Mesenchymal stem cell (in vitro differentiated cells and primary cell): Measurements from ENCODE around the gene CCDC87.

Experiments
- DNase-seq: peaks from one replicate; pipeline ENCODE4 v3.0.0-alpha.2; 2013
- H2AFZ ChIP-seq: one replicate; pipeline ENCODE4 v1.6.1; 2013; ENCODE audit warnings: low read depth, mild to moderate bottlenecking, control low read depth, inconsistent platforms, low read length, moderate library complexity
- H2AK5ac ChIP-seq: 2 replicates; pipeline ENCODE4 v1.6.1; 2013; ENCODE audit warnings: low read length, moderate library complexity, mild to moderate bottlenecking, inconsistent platforms; ENCODE audit not compliant: severe bottlenecking
- H2BK120ac ChIP-seq: one replicate; pipeline ENCODE4 v1.6.1; 2013; ENCODE audit warnings: low read depth, mild to moderate bottlenecking, inconsistent platforms, low read length, moderate library complexity
- H2BK12ac ChIP-seq, 2 experiments: one replicate each; pipeline ENCODE4 v1.6.1; 2013; ENCODE audit warnings: inconsistent platforms in 2 of 2, low read length in 2 of 2, mild to moderate bottlenecking in 2 of 2, moderate library complexity in 2 of 2, control low read depth in 1 of 2
- H2BK15ac ChIP-seq: one replicate; pipeline ENCODE4 v1.6.1; 2013; ENCODE audit warnings: mild to moderate bottlenecking, low read depth, inconsistent platforms; ENCODE audit not compliant: poor library complexity, severe bottlenecking
- H2BK5ac ChIP-seq: 2 replicates; pipeline ENCODE4 v1.6.1; 2013; ENCODE audit warnings: low read depth, mild to moderate bottlenecking, low read length, control low read depth, inconsistent platforms; ENCODE audit not compliant: poor library complexity, severe bottlenecking
- H3K14ac ChIP-seq, 2 experiments: one replicate each; pipeline ENCODE4 v1.6.1; 2013; ENCODE audit warnings: inconsistent platforms in 2 of 2, low read length in 2 of 2, control low read depth in 1 of 2, mild to moderate bottlenecking in 1 of 2, moderate library complexity in 1 of 2
- H3K18ac ChIP-seq, 2 experiments: one replicate each; pipeline ENCODE4 v1.6.1; 2013; ENCODE audit warnings: inconsistent platforms in 2 of 2, low read length in 2 of 2, control low read depth in 1 of 2, low read depth in 1 of 2, mild to moderate bottlenecking in 1 of 2
- H3K23ac ChIP-seq, 2 experiments: one replicate each; pipeline ENCODE4 v1.6.1; 2013; ENCODE audit warnings: inconsistent platforms in 2 of 2, low read length in 2 of 2, mild to moderate bottlenecking in 2 of 2, moderate library complexity in 2 of 2, control low read depth in 1 of 2
- H3K27ac ChIP-seq: 2 replicates; pipeline ENCODE4 v1.5.1; 2013; ENCODE audit warnings: mild to moderate bottlenecking, moderate library complexity, low read length, control low read depth, inconsistent platforms; ENCODE audit not compliant: poor library complexity, severe bottlenecking
- H3K27me3 ChIP-seq, 2 experiments: 2 replicates each; pipeline versions ENCODE4 v1.6.1 to v1.7.0; 2013; ENCODE audit warnings: low read length in 2 of 2, mild to moderate bottlenecking in 2 of 2, moderate library complexity in 2 of 2, control low read depth in 1 of 2, inconsistent platforms in 1 of 2; ENCODE audit not compliant: control insufficient read depth in 1 of 2, insufficient read depth in 1 of 2
- H3K36me3 ChIP-seq, 2 experiments: 2 replicates each; pipeline versions ENCODE4 v1.6.1 to v1.7.0; 2013; ENCODE audit warnings: low read length in 2 of 2, control low read depth in 1 of 2, inconsistent platforms in 1 of 2, low read depth in 1 of 2, mild to moderate bottlenecking in 1 of 2; ENCODE audit not compliant: insufficient read depth in 2 of 2, control insufficient read depth in 1 of 2
- H3K4ac ChIP-seq, 2 experiments: one replicate each; pipeline ENCODE4 v1.6.1; 2013; ENCODE audit warnings: inconsistent platforms in 2 of 2, low read length in 2 of 2, mild to moderate bottlenecking in 2 of 2, moderate library complexity in 2 of 2, control low read depth in 1 of 2, low read depth in 1 of 2
- H3K4me1 ChIP-seq: 2 replicates; pipeline ENCODE4 v1.6.1; 2013; ENCODE audit warnings: low read depth, low read length, control low read depth; ENCODE audit not compliant: control insufficient read depth, insufficient read depth
- H3K4me2 ChIP-seq: 2 replicates; pipeline ENCODE4 v1.6.1; 2013; ENCODE audit warnings: low read length, mild to moderate bottlenecking, inconsistent platforms; ENCODE audit not compliant: poor library complexity, severe bottlenecking
- H3K4me3 ChIP-seq, 2 experiments: 2 replicates each; pipeline versions ENCODE4 v1.5.1 to v1.7.0; 2013; ENCODE audit warnings: low read length in 2 of 2, mild to moderate bottlenecking in 2 of 2, control low read depth in 1 of 2, low read depth in 1 of 2; ENCODE audit not compliant: insufficient read depth in 1 of 2
- H3K79me1 ChIP-seq: replicated peaks from 2 replicates; pipeline ENCODE4 v1.6.1; 2013; ENCODE audit warnings: mild to moderate bottlenecking, control low read depth, low read length, inconsistent platforms; ENCODE audit not compliant: poor library complexity, severe bottlenecking
- H3K9ac ChIP-seq: 2 replicates; pipeline ENCODE4 v1.7.0; 2013; ENCODE audit warnings: mild to moderate bottlenecking, low read length, moderate library complexity
- H3K9me3 ChIP-seq: 2 replicates; pipeline ENCODE4 v1.7.0; 2013; ENCODE audit warnings: mild to moderate bottlenecking, low read length; ENCODE audit not compliant: control insufficient read depth
- H4K8ac ChIP-seq: one replicate; pipeline ENCODE4 v1.6.1; 2013; ENCODE audit warnings: inconsistent platforms, mild to moderate bottlenecking, low read length, moderate library complexity
- H4K91ac ChIP-seq: one replicate; pipeline ENCODE4 v1.6.1; 2013; ENCODE audit warnings: mild to moderate bottlenecking, low read length, inconsistent platforms
- WGBS: methylation state at CpG from one replicate; pipeline ENCODE4 v1.1.7; 2013; ENCODE audit warnings: mixed read lengths; 5-methylcytosine and 5-hydroxymethylcytosine counted together

The CCDC87 gene

DNA sequence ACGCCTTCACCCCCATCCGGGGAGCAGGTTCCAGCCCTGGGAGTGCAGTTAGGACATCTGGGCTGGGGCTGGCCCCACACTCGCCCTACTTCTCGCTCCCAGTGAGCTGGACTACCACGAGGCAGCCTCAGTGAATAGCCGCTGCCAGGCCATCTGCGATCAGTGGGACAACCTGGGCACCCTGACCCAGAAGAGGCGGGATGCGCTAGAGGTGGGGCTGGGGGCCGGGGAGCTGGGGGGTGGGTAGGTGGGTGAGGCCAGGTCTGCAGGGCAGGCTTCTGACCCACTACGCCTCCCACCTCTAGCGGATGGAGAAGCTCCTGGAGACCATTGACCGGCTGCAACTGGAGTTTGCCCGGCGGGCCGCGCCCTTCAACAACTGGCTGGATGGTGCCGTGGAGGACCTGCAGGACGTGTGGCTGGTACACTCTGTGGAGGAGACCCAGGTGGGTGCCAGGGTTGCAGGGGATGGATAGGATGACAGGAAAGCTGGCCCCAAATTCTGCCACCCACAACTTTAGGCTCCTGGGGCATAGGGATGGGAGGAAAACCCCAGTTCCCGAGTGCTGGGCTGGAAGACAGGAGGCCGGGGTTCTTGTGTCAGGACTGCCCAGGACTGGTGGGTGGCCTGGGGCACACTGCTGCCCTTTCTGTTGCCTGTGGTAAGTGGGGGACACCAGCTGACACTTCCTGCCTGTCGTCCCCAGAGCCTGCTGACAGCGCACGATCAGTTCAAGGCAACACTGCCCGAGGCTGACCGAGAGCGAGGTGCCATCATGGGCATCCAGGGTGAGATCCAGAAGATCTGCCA is 32.8 kb downstream of the CCDC87 start:
- no peak overlapping the region for H2BK120ac ChIP-seq
- H2AFZ ChIP-seq, result no peak overlapping the region
- H3K36me3 ChIP-seq, result peaks cover 0 to 4% of the 10 kb centered on the region in 2 experiments
- no peak overlapping the region for H2BK5ac ChIP-seq
- no peak overlapping the region for H2BK15ac ChIP-seq
- no peak overlapping the region for H2AK5ac ChIP-seq
- no peak for DNase-seq
- no peak overlapping the region for H3K18ac ChIP-seq
- H4K91ac ChIP-seq, result no peak overlapping the region
- H3K27ac ChIP-seq, result no peak overlapping the region
- no peak overlapping the region for H3K4me2 ChIP-seq
- H4K8ac ChIP-seq, result no peak overlapping the region
- no peaks in the 10 kb centered on the region for H3K79me1 ChIP-seq
- H3K4ac ChIP-seq, result no peak overlapping the region
- H2BK12ac ChIP-seq, result no peak overlapping the region
- peaks cover 17 to 38% of the 10 kb centered on the region in 2 experiments for H3K27me3 ChIP-seq
- H3K9me3 ChIP-seq, result no peaks in the 10 kb centered on the region
- no peak overlapping the region for H3K9ac ChIP-seq
- H3K23ac ChIP-seq, result no peak overlapping the region
- no peak overlapping the region for H3K14ac ChIP-seq
- no peak overlapping the region for H3K4me3 ChIP-seq
- H3K4me1 ChIP-seq, result no peaks in the 10 kb centered on the region
- WGBS, result 85% methylated on average over 27 of the region's 27 CpGs

GRCh38 chr11:66559142-66559865 is 33.6 kb downstream of the CCDC87 start:
- H3K9me3 ChIP-seq, result no peaks in the 10 kb centered on the region
- H3K14ac ChIP-seq, result no peak overlapping the region
- no peak overlapping the region for H3K27ac ChIP-seq
- H2BK12ac ChIP-seq, result no peak overlapping the region
- no peak overlapping the region for H2AFZ ChIP-seq
- no peak overlapping the region for H2BK5ac ChIP-seq
- peak overlapping the region in 1 of 2 experiments; percentile 29 for H3K4me3 ChIP-seq
- H3K9ac ChIP-seq, result no peak overlapping the region
- no peak overlapping the region for H2AK5ac ChIP-seq
- H3K23ac ChIP-seq, result no peak overlapping the region
- H3K27me3 ChIP-seq, result peaks cover 17 to 38% of the 10 kb centered on the region in 2 experiments
- WGBS, result 70% methylated on average over 46 of the region's 50 CpGs
- no peaks in the 10 kb centered on the region for H3K4me1 ChIP-seq
- no peak for DNase-seq
- no peak overlapping the region for H3K4ac ChIP-seq
- no peak overlapping the region for H4K91ac ChIP-seq
- H3K36me3 ChIP-seq, result no peaks in the 10 kb centered on the region
- H2BK15ac ChIP-seq, result no peak overlapping the region
- no peak overlapping the region for H3K4me2 ChIP-seq
- no peak overlapping the region for H3K18ac ChIP-seq
- H3K79me1 ChIP-seq, result no peaks in the 10 kb centered on the region
- no peak overlapping the region for H4K8ac ChIP-seq
- H2BK120ac ChIP-seq, result no peak overlapping the region

DNA sequence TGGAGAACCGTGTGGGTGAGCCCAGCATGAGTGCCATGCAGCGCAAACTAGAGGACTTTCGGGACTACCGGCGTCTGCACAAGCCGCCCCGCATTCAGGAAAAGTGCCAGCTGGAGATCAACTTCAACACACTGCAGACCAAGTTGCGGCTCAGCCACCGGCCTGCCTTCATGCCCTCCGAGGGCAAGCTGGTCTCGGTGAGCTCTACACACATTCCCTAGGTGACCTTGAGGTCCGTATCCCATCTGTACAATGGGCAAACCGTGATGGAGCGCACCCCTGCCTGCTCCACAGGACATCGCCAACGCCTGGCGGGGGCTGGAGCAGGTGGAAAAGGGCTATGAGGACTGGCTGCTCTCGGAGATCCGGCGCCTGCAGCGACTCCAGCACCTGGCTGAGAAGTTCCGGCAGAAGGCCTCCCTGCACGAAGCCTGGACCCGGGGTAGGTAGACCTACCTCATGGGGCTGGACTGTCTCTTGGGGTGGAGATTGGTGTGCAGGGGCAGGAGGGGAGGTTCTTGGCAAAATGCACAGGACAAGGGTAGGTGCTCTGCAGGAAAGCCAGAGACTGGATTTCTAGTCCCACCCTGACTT is 35.0 kb downstream of the CCDC87 start:
- Histone ChIP-seq H3K18ac (no peak overlapping the region), H3K14ac (no peak overlapping the region), H2BK5ac (no peak overlapping the region), H3K4me1 (no peaks in the 10 kb centered on the region), H3K23ac (no peak overlapping the region), H3K9ac (no peak overlapping the region), H2AFZ (no peak overlapping the region), H2BK12ac (no peak overlapping the region), H3K27me3 (peaks cover 17 to 38% of the 10 kb centered on the region in 2 experiments), H2BK15ac (no peak overlapping the region), H3K79me1 (no peaks in the 10 kb centered on the region), H3K27ac (no peak overlapping the region), H4K8ac (no peak overlapping the region), H3K36me3 (no peaks in the 10 kb centered on the region), H3K4ac (no peak overlapping the region), H3K4me3 (no peak overlapping the region), H3K9me3 (no peaks in the 10 kb centered on the region), H4K91ac (no peak overlapping the region), H2BK120ac (no peak overlapping the region), H3K4me2 (no peak overlapping the region), H2AK5ac (no peak overlapping the region)
- WGBS, result 91% methylated on average over 24 of the region's 24 CpGs
- DNase-seq, result no peak

DNA sequence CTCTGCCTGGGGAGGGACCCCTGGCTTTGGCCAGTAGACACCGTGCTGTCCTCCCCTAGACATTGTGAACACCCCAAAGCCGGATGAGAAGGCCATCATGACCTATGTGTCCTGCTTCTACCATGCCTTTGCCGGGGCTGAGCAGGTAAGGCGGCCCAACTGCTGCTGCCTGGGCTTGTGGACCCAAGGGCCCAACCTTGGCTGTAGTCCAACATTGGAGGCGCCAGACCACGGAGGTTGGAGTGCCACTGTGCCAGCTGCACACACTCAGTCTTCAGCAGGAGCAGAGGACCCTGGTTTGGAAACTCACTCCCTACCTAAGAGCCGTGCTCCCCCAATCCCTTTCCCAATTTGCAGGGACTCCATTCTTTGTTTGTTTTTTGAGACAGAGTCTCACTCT is 36.8 kb downstream of the CCDC87 start:
- Histone ChIP-seq H4K8ac (no peak overlapping the region), H3K14ac (peak overlapping the region in 1 of 2 experiments; percentile 80), H2BK15ac (no peak overlapping the region), H3K79me1 (no peaks in the 10 kb centered on the region), H4K91ac (no peak overlapping the region), H3K9me3 (no peaks in the 10 kb centered on the region), H3K4me2 (no peak overlapping the region), H3K9ac (no peak overlapping the region), H2AFZ (no peak overlapping the region), H3K4ac (no peak overlapping the region), H2BK5ac (no peak overlapping the region), H3K23ac (no peak overlapping the region), H2AK5ac (no peak overlapping the region), H2BK120ac (no peak overlapping the region), H3K4me3 (no peak overlapping the region), H2BK12ac (no peak overlapping the region), H3K4me1 (no peaks in the 10 kb centered on the region), H3K18ac (no peak overlapping the region), H3K36me3 (no peaks in the 10 kb centered on the region), H3K27me3 (peaks cover 15 to 39% of the 10 kb centered on the region in 2 experiments), H3K27ac (no peak overlapping the region)
- no peak for DNase-seq
- 88% methylated on average over 7 of the region's 7 CpGs for WGBS
